ENCODE measurements around the gene WDFY3. TPM values are rescaled to one million over a fixed set of nuclear protein-coding genes. Genes with fewer than 3 reads are reported as not detected.

Gene WDFY3
- total and polyA plus RNA-seq, 2 experiments from 2014 or later, result 8.0 to 89.0 TPM

DNA sequence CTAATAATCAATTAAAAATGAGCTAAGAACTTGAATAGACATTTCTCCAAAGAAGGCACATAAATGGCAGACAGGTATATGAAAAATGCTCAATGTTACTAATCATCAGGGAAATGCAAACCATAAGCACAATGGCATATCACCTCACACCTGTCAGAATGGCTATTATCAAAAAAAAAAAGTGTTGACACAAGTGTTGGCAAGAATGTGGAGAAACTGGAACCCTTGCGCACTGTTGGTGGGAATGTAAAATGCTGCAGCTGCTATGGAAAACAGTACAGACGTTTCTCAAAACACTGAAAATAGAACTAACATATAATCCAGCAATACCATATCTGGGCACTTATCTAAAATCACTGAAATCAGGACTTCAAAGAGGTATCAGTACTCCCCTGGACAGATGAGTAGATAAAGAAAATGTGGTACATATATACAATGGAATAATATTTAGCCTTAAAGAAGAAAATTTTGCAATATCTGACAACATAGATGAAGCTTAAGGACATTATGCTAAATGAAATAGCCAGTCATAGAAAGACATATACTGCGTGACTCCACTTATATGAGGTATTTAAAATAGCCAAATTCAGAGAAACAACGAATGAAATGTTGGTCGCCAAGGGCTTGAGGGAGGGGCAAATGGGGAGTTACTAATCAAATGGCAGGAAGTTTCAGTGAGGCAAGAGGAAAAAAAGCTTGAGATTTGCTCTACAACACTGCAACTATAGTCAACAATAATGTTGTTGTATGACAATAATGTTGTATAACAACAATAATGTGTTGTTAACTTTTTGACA lies 175.5 kb downstream of the WDFY3 start:
- Mint-ChIP-seq H3K27me3 (ENCODE audit: insufficient read depth, low read depth, poor library complexity) (peaks cover 2% of the 10 kb centered on the region), H3K4me1 (no peaks in the 10 kb centered on the region), H3K4me3 (no peak overlapping the region), H3K36me3 (ENCODE audit: low read depth) (peaks cover 21% of the 10 kb centered on the region; the same call in 2 of the 3 replicates), H3K27ac (no peak overlapping the region), H3K9me3 (no peaks in the 10 kb centered on the region)
- no peaks in the 10 kb centered on the region for H3K79me2 ChIP-seq (replicated peaks; ENCODE audit: insufficient read depth)
- no peaks in the 10 kb centered on the region for H3F3A ChIP-seq (replicated peaks; ENCODE audit: low read depth)
- no peaks in the 10 kb centered on the region for H3K9me2 ChIP-seq (ENCODE audit: insufficient read depth)
- no peaks in the 10 kb centered on the region for H4K20me1 ChIP-seq (replicated peaks; ENCODE audit: insufficient read depth)
- no peak for ATAC-seq
- no peaks in the 10 kb centered on the region for H3K4me1 ChIP-seq (ENCODE audit: insufficient read depth)
- H3K27ac ChIP-seq (ENCODE audit: low read depth), result no peak overlapping the region
- no peak overlapping the region for H3K4me2 ChIP-seq
- no peak for DNase-seq (ENCODE audit: low spot score)
- peaks cover 14% of the 10 kb centered on the region; the same call in 1 of the 2 replicates for H3K36me3 ChIP-seq (ENCODE audit: insufficient read depth)
- no peak overlapping the region for H3K4me3 ChIP-seq
- no peaks in the 10 kb centered on the region for H3K27me3 ChIP-seq (ENCODE audit: insufficient read depth)
- TF ChIP-seq POLR2AphosphoS5 (IDR thresholded peaks at IDR 0.05; ENCODE audit: low read depth), result no peak
- no peak for TF ChIP-seq ZNF114 (CRISPR knock-in tag; IDR thresholded peaks at IDR 0.05)
- TF ChIP-seq NANOG (IDR thresholded peaks at IDR 0.05; ENCODE audit: borderline replicate concordance), result no peak
- TF ChIP-seq CREB1 (CRISPR knock-in tag; IDR thresholded peaks at IDR 0.05; ENCODE audit: low read depth), result no peak
- TF ChIP-seq STAT1 (IDR thresholded peaks at IDR 0.05; ENCODE audit: unreplicated experiment), result no peak
- no peak for TF ChIP-seq ZNF462 (CRISPR knock-in tag; IDR thresholded peaks at IDR 0.05)
- no peak for TF ChIP-seq REST (IDR thresholded peaks at IDR 0.05; ENCODE audit: unreplicated experiment)
- TF ChIP-seq EZH2phosphoT487 (IDR thresholded peaks at IDR 0.05; ENCODE audit: unreplicated experiment), result no peak
- TF ChIP-seq ZNF331 (CRISPR knock-in tag; IDR thresholded peaks at IDR 0.05; ENCODE audit: low read depth), result no peak
- TF ChIP-seq CTCF (conservative IDR thresholded peaks at IDR 0.05; ENCODE audit: low read depth in 2 of 2), result no peak
- no peak overlapping the region for H2AFZ ChIP-seq
